Nephron progenitor cell (in vitro differentiated cells): Measurements from ENCODE around the gene IL20.

ENCODE experiments used
- DNase-seq: peaks from one replicate; pipeline ENCODE4 v3.0.0; 2021
- H3K27ac Mint-ChIP-seq: 2 replicates; pipeline ENCODE4 v1.8.0; 2021; ENCODE audit warnings: mild to moderate bottlenecking, moderate library complexity, mixed read lengths
- H3K27me3 Mint-ChIP-seq: 2 replicates; pipeline ENCODE4 v1.8.0; 2021; ENCODE audit warnings: mild to moderate bottlenecking, low read depth, mixed read lengths; ENCODE audit not compliant: poor library complexity
- H3K36me3 Mint-ChIP-seq: 2 replicates; pipeline ENCODE4 v1.8.0; 2021; ENCODE audit warnings: low read depth, mixed read lengths
- H3K4me1 Mint-ChIP-seq: 2 replicates; pipeline ENCODE4 v1.8.0; 2021; ENCODE audit warnings: mixed read lengths
- H3K4me3 Mint-ChIP-seq: 2 replicates; pipeline ENCODE4 v1.8.0; 2021; ENCODE audit warnings: mild to moderate bottlenecking, moderate library complexity, mixed read lengths
- H3K9me3 Mint-ChIP-seq: 2 replicates; pipeline ENCODE4 v1.8.0; 2021; ENCODE audit warnings: mild to moderate bottlenecking, moderate library complexity, mixed read lengths
- CTCF ChIP-seq: fragments of 200-600 bp; sonication (generic); IDR thresholded peaks from 2 replicates; pipeline ENCODE4 v1.5.0; 2021; ENCODE audit warnings: antibody characterized with exemption

The IL20 gene

GRCh38 chr1:206913766-206914537 is 48.5 kb downstream of the IL20 start:
- Mint-ChIP-seq H3K4me3 (no peak overlapping the region), H3K4me1 (peaks cover 2% of the 10 kb centered on the region), H3K9me3 (no peaks in the 10 kb centered on the region), H3K27ac (no peak overlapping the region), H3K27me3 (peaks cover 73% of the 10 kb centered on the region), H3K36me3 (no peaks in the 10 kb centered on the region)
- no peak for DNase-seq
- TF ChIP-seq CTCF, result no peak

GRCh38 chr1:206915030-206915735 is 49.8 kb downstream of the IL20 start:
- Mint-ChIP-seq H3K9me3 (no peaks in the 10 kb centered on the region), H3K36me3 (no peaks in the 10 kb centered on the region), H3K27me3 (peaks cover 65% of the 10 kb centered on the region), H3K4me3 (no peak overlapping the region), H3K27ac (no peak overlapping the region), H3K4me1 (no peaks in the 10 kb centered on the region)
- TF ChIP-seq CTCF, result no peak
- DNase-seq, result no peak

- no peaks in the 10 kb centered on the region for H3K36me3 Mint-ChIP-seq
- H3K27me3 Mint-ChIP-seq, result peaks cover 55% of the 10 kb centered on the region
- H3K4me1 Mint-ChIP-seq, result no peaks in the 10 kb centered on the region
- no peak overlapping the region for H3K4me3 Mint-ChIP-seq
- no peak for TF ChIP-seq CTCF
- no peaks in the 10 kb centered on the region for H3K9me3 Mint-ChIP-seq
- H3K27ac Mint-ChIP-seq, result no peak overlapping the region
- DNase-seq, result no peak
Measured at GRCh38 chr1:206916000-206916709, 50.7 kb downstream of the IL20 start.

GRCh38 chr1:206918076-206918475 is 52.7 kb downstream of the IL20 start:
- Mint-ChIP-seq H3K4me1 (no peaks in the 10 kb centered on the region), H3K9me3 (no peaks in the 10 kb centered on the region), H3K36me3 (no peaks in the 10 kb centered on the region), H3K27ac (no peak overlapping the region), H3K27me3 (peaks cover 39% of the 10 kb centered on the region), H3K4me3 (no peak overlapping the region)
- no peak for DNase-seq
- TF ChIP-seq CTCF, result no peak
